ENCODE data around the gene HDGFL1.

- TF ChIP-seq, protein P1, sequence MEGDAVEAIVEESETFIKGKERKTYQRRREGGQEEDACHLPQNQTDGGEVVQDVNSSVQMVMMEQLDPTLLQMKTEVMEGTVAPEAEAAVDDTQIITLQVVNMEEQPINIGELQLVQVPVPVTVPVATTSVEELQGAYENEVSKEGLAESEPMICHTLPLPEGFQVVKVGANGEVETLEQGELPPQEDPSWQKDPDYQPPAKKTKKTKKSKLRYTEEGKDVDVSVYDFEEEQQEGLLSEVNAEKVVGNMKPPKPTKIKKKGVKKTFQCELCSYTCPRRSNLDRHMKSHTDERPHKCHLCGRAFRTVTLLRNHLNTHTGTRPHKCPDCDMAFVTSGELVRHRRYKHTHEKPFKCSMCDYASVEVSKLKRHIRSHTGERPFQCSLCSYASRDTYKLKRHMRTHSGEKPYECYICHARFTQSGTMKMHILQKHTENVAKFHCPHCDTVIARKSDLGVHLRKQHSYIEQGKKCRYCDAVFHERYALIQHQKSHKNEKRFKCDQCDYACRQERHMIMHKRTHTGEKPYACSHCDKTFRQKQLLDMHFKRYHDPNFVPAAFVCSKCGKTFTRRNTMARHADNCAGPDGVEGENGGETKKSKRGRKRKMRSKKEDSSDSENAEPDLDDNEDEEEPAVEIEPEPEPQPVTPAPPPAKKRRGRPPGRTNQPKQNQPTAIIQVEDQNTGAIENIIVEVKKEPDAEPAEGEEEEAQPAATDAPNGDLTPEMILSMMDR (conservative IDR thresholded peaks at IDR 0.05; ENCODE audit: low read depth, low read length): no peak
- TF ChIP-seq EZH2phosphoT487 (IDR thresholded peaks at IDR 0.05; ENCODE audit: borderline replicate concordance, low read length): no peak
These were observed 12.4 kb upstream of the HDGFL1 start for GRCh38 chr6:22557007-22557406.
